ENCODE measurements around the gene EXOC4.

EXOC4 gene

DNA sequence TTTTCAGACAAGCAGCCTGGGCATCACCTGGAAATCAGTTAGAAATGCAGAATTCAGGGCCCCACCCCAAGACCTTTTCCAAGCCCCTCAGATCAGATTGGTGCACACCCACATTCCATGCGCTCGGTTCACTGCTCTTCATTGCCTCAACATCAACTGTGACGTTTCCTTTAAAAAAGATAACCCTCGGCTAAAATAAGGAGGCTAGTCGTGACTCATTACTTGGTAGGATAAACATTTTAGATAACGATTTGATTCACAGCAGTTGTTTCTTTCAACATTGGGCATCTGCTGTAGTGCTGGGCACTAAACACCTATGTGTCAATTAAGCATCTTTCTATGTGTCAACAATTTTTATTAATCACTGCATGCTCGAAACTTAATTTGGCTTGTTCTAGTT, 683.2 kb downstream of the EXOC4 start:
- TF ChIP-seq, protein P1, sequence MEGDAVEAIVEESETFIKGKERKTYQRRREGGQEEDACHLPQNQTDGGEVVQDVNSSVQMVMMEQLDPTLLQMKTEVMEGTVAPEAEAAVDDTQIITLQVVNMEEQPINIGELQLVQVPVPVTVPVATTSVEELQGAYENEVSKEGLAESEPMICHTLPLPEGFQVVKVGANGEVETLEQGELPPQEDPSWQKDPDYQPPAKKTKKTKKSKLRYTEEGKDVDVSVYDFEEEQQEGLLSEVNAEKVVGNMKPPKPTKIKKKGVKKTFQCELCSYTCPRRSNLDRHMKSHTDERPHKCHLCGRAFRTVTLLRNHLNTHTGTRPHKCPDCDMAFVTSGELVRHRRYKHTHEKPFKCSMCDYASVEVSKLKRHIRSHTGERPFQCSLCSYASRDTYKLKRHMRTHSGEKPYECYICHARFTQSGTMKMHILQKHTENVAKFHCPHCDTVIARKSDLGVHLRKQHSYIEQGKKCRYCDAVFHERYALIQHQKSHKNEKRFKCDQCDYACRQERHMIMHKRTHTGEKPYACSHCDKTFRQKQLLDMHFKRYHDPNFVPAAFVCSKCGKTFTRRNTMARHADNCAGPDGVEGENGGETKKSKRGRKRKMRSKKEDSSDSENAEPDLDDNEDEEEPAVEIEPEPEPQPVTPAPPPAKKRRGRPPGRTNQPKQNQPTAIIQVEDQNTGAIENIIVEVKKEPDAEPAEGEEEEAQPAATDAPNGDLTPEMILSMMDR (IDR thresholded peaks at IDR 0.05; ENCODE audit: low read length, missing control alignments), result no peak
- peak; percentile 41 for DNase-seq (ENCODE audit: low read depth)
- no peak overlapping the region for H3K4me3 ChIP-seq (replicated peaks; ENCODE audit: low read depth, low read length)

DNA sequence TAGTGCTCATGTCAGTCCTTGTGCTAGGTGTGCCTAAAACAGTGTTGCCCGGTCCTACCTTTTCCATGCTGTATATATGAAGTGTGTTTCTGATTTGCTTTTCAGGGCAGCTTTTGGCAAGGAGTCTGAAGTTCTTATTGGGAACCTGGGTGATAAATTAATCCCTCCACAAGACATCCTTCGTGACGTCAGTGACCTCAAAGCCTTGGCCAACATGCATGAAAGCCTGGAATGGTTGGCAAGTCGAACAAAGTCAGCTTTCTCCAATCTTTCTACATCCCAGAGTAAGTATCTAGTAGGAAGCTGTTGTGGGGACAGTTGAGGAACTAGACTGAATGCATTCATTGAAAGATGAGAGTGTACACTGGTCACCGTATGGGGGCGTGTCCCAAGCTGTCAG, 684.9 kb downstream of the EXOC4 start:
- no peak for DNase-seq (ENCODE audit: low read depth)
- TF ChIP-seq, protein P1 (IDR thresholded peaks at IDR 0.05; ENCODE audit: low read length, missing control alignments), result no peak
- H3K4me3 ChIP-seq (replicated peaks; ENCODE audit: low read depth, low read length), result no peak overlapping the region

DNA sequence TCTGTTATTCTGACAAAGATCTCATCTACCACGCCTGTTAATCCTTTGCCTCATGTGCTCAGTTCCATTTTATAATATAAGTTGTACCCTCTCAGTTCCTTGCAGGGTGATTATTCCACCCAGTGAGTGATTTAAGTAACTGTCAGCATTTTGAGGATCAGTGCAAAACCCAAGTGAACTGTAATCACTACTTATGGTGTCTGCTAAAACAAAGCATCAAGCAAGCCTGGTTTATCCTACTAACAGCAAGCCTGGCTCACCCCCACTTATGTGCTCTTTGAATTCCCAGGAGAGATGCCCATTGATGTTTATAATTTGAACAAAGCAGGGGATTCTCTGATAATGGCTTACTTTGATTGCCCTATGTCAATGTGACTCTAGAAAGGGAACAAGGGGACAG, 687.5 kb downstream of the EXOC4 start:
- no peak for DNase-seq (ENCODE audit: low read depth)
- no peak overlapping the region for H3K4me3 ChIP-seq (replicated peaks; ENCODE audit: low read depth, low read length)
- TF ChIP-seq, protein P1 (IDR thresholded peaks at IDR 0.05; ENCODE audit: low read length, missing control alignments), result no peak

DNA sequence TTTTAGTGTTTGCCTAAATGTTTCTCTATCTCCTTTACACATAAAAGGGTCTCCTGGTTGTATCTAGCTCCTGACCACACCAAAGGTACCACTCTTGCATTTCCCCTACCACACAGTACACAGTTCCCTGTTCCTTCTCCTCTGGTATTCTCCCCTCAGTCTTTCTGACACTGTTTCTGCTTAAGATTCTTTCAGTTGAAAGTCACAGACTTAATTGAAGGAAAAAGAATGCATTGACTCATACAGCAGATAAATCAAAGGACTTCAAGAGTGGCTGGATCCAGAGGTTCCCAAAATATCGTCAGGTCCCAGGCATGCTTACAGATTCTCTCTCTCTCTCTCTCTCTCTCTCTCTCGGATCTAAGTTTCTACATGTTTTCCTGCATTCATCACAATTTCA, 688.6 kb downstream of the EXOC4 start:
- no peak overlapping the region for H3K4me3 ChIP-seq (replicated peaks; ENCODE audit: low read depth, low read length)
- DNase-seq (ENCODE audit: low read depth), result peak; percentile 27
- TF ChIP-seq, protein P1 (IDR thresholded peaks at IDR 0.05; ENCODE audit: low read length, missing control alignments), result no peak

DNA sequence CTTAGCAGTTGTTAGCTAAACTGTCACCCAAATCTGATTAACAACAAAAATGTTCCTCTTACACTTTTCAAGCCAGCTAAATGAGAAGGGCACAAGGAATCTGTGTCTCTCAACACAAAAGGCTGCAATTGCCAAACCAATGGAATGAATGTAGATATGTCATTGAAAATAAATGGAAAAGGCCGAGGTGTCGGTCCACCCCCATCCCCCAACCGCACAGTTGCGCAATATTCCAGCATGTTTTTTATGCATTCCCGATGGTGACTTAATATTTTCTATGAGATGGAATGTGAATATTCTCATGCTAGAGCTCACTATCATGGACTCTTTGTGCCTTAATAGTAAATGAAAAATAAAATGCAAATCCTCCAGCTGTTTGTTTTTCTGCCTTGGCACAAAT, 692.6 kb downstream of the EXOC4 start:
- no peak overlapping the region for H3K4me3 ChIP-seq (replicated peaks; ENCODE audit: low read depth, low read length)
- TF ChIP-seq, protein P1 (IDR thresholded peaks at IDR 0.05; ENCODE audit: low read length, missing control alignments), result no peak
- DNase-seq (ENCODE audit: low read depth), result peak; percentile 15

DNA sequence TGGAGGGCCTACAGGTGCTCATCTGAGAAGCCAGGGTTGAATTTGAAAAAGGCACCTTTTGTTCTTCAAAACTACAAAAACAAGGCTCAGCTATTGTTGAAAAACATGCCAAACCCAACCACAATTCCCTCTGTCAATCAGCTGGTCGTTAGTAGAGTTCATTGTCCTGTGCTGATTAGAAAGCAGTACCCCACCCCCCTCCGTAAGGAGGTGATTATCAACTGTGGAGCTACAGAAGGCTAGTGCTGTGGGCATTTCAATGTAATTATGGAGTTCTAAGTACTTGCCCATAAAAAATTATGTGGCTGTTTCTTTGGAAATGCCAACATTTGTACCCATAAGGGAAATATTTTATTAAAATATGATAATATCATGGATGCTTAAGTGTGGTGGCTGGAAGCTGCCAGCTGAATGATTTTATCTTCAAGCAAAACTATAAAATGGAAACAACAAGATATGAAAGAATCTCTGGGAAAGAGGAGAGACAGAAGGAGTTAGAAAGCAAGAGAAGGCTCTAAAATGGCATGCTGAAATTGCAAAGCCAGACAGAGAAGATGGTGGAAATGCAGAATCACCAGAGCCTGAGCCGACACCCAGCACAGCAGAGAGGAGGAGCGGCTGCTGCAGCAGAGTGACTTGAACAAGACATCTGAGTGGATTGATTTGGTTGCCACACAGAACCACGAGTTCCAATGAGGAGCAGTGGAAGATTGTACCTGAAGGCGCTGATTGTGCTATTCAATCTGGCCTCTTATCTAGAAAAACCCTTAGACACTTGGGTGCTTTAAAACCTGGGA, 694.8 kb downstream of the EXOC4 start:
- TF ChIP-seq, protein P1 (IDR thresholded peaks at IDR 0.05; ENCODE audit: low read length, missing control alignments), result no peak
- no peak overlapping the region for H3K4me3 ChIP-seq (replicated peaks; ENCODE audit: low read depth, low read length)
- DNase-seq (ENCODE audit: low read depth), result no peak

DNA sequence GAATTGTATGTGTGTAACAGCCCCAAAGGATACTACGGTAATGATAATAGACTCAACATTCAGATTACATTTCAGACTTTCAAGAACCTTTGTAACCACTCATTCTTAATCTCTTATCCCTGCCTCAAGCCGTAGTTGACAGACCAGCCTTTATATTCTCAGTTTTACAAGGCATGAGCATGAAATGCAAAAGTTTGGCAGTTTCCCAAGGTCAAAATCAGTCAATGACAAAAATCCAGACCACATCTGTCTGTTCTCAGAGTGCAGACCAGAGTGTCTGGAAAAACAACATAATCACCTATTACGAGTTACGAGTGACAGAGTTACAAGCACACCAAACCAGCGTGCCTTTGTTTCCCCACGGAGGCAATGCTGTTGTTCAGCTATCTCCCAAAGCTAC, 695.7 kb downstream of the EXOC4 start:
- DNase-seq (ENCODE audit: low read depth), result no peak
- TF ChIP-seq, protein P1 (IDR thresholded peaks at IDR 0.05; ENCODE audit: low read length, missing control alignments), result no peak
- no peak overlapping the region for H3K4me3 ChIP-seq (replicated peaks; ENCODE audit: low read depth, low read length)
